OCI-LY1 (cell line): Measurements from ENCODE around the gene ZNF274.

Source experiments
- H2AFZ ChIP-seq: fragments of 200-600 bp; sonication (generic), shearing (Covaris generic); 2 replicates; pipeline ENCODE4 v1.6.0; 2014; ENCODE audit warnings: antibody characterized with exemption, mild to moderate bottlenecking, low read length
- H3F3A ChIP-seq: fragments of 200-600 bp; sonication (generic), shearing (Covaris generic); 2 replicates; pipeline ENCODE4 v1.6.0; 2014; ENCODE audit warnings: mild to moderate bottlenecking, antibody characterized with exemption, low read length, moderate library complexity; ENCODE audit not compliant: insufficient read depth
- H3K27ac ChIP-seq: fragments of 200-600 bp; sonication (generic); 2 replicates; pipeline ENCODE4 v1.5.1; 2014; ENCODE audit warnings: low read length, mixed run types, mild to moderate bottlenecking, low read depth; ENCODE audit not compliant: poor library complexity, severe bottlenecking
- H3K27me3 ChIP-seq: fragments of 200-600 bp; sonication (generic); 2 replicates; pipeline ENCODE4 v1.6.0; 2014; ENCODE audit warnings: antibody characterized with exemption, mild to moderate bottlenecking, low read length, moderate library complexity; ENCODE audit not compliant: insufficient read depth
- H3K36me3 ChIP-seq: fragments of 200-600 bp; sonication (generic); 2 replicates; pipeline ENCODE4 v1.6.1; 2014; ENCODE audit warnings: mild to moderate bottlenecking, antibody characterized with exemption, low read length, moderate library complexity, mixed read lengths; ENCODE audit not compliant: insufficient read depth
- H3K4me1 ChIP-seq: fragments of 200-600 bp; sonication (generic); 2 replicates; pipeline ENCODE4 v1.5.1; 2014; ENCODE audit warnings: mild to moderate bottlenecking, low read length, moderate library complexity; ENCODE audit not compliant: insufficient read depth, severe bottlenecking
- H3K4me2 ChIP-seq: fragments of 200-600 bp; sonication (generic), shearing (Covaris generic); 2 replicates; pipeline ENCODE4 v1.6.1; 2014; ENCODE audit warnings: low read length
- H3K4me3 ChIP-seq: fragments of 200-600 bp; sonication (generic); 2 replicates; pipeline ENCODE4 v1.5.1; 2014; ENCODE audit warnings: low read length, low read depth, mild to moderate bottlenecking, mixed read lengths; ENCODE audit not compliant: poor library complexity, severe bottlenecking
- H3K79me2 ChIP-seq: fragments of 200-600 bp; shearing (Covaris generic); 2 replicates; pipeline ENCODE4 v1.6.1; 2016; ENCODE audit warnings: mixed run types, low read length, mixed read lengths; ENCODE audit not compliant: insufficient read depth
- H3K9ac ChIP-seq: fragments of 200-600 bp; sonication (generic), shearing (Covaris generic); 2 replicates; pipeline ENCODE4 v1.6.1; 2014; ENCODE audit warnings: mild to moderate bottlenecking, low read length, mixed read lengths
- H3K9me2 ChIP-seq: fragments of 200-600 bp; sonication (generic), shearing (Covaris generic); 2 replicates; pipeline ENCODE4 v1.6.1; 2014; ENCODE audit warnings: low read depth, mild to moderate bottlenecking, low read length, mixed read lengths
- H3K9me3 ChIP-seq: fragments of 200-600 bp; shearing (Covaris generic); 2 replicates; pipeline ENCODE4 v1.6.1; 2014; ENCODE audit warnings: low read length, mixed read lengths
- H4K20me1 ChIP-seq: fragments of 200-600 bp; sonication (generic), shearing (Covaris generic); 2 replicates; pipeline ENCODE4 v1.6.0; 2016; ENCODE audit warnings: mild to moderate bottlenecking, low read length; ENCODE audit not compliant: insufficient read depth
- EZH2 ChIP-seq: fragments of 200-600 bp; sonication (generic), shearing (Covaris generic); IDR thresholded peaks from 2 replicates; pipeline ENCODE4 v1.8.0; 2017; ENCODE audit warnings: borderline replicate concordance, mixed run types, mild to moderate bottlenecking, antibody characterized with exemption, low read length, moderate library complexity, mixed read lengths
- TF ChIP-seq, protein P1 (sequence below): fragments of 200-600 bp; sonication (generic), shearing (Covaris generic); IDR thresholded peaks from 2 replicates; pipeline ENCODE4 v1.5.1; 2017; ENCODE audit warnings: mild to moderate bottlenecking, antibody characterized with exemption, low read length, moderate library complexity, mixed read lengths

ZNF274 gene

GRCh38 chr19:58217607-58218391 lies 34.9 kb downstream of the ZNF274 start:
- no peak overlapping the region for H3K4me2 ChIP-seq
- H3K9me3 ChIP-seq, result peaks cover 27% of the 10 kb centered on the region

GRCh38 chr19:58218899-58219298 lies 36.0 kb downstream of the ZNF274 start:
- peaks cover 22% of the 10 kb centered on the region for H3K9me3 ChIP-seq
- no peak overlapping the region for H3K4me3 ChIP-seq
- H3K9me2 ChIP-seq, result no peaks in the 10 kb centered on the region
- no peaks in the 10 kb centered on the region for H3K4me1 ChIP-seq
- H3F3A ChIP-seq, result no peaks in the 10 kb centered on the region
- no peak overlapping the region for H2AFZ ChIP-seq
- no peak overlapping the region for H3K9ac ChIP-seq
- H3K79me2 ChIP-seq, result no peaks in the 10 kb centered on the region
- TF ChIP-seq, protein P1, sequence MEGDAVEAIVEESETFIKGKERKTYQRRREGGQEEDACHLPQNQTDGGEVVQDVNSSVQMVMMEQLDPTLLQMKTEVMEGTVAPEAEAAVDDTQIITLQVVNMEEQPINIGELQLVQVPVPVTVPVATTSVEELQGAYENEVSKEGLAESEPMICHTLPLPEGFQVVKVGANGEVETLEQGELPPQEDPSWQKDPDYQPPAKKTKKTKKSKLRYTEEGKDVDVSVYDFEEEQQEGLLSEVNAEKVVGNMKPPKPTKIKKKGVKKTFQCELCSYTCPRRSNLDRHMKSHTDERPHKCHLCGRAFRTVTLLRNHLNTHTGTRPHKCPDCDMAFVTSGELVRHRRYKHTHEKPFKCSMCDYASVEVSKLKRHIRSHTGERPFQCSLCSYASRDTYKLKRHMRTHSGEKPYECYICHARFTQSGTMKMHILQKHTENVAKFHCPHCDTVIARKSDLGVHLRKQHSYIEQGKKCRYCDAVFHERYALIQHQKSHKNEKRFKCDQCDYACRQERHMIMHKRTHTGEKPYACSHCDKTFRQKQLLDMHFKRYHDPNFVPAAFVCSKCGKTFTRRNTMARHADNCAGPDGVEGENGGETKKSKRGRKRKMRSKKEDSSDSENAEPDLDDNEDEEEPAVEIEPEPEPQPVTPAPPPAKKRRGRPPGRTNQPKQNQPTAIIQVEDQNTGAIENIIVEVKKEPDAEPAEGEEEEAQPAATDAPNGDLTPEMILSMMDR, result peak; percentile 48
- TF ChIP-seq EZH2, result no peak
- H3K4me2 ChIP-seq, result no peak overlapping the region
- no peaks in the 10 kb centered on the region for H4K20me1 ChIP-seq
- H3K36me3 ChIP-seq, result peaks cover 6% of the 10 kb centered on the region
- H3K27me3 ChIP-seq, result no peaks in the 10 kb centered on the region
- H3K27ac ChIP-seq, result no peak overlapping the region

More at GRCh38 chr19:58217607-58218391, 34.9 kb downstream of the ZNF274 start:
- Histone ChIP-seq H3K79me2 (no peaks in the 10 kb centered on the region), H4K20me1 (no peaks in the 10 kb centered on the region), H3K27ac (no peak overlapping the region), H3K9me2 (no peaks in the 10 kb centered on the region), H3K4me1 (no peaks in the 10 kb centered on the region), H3K4me3 (no peak overlapping the region), H2AFZ (no peak overlapping the region), H3K36me3 (peaks cover 17% of the 10 kb centered on the region), H3K9ac (no peak overlapping the region), H3F3A (no peaks in the 10 kb centered on the region), H3K27me3 (no peaks in the 10 kb centered on the region)
- TF ChIP-seq EZH2, result no peak
- TF ChIP-seq, protein P1, result no peak

GRCh38 chr19:58227964-58228584 lies 45.2 kb downstream of the ZNF274 start:
- Histone ChIP-seq H3K9me2 (no peaks in the 10 kb centered on the region), H3K9ac (peak overlapping the region; percentile 82), H3K36me3 (peaks cover 34% of the 10 kb centered on the region), H3K4me2 (peak overlapping the region; percentile 77), H3K27ac (peak overlapping the region; percentile 67), H3K4me3 (peak overlapping the region; percentile 74), H3K4me1 (peaks cover 12% of the 10 kb centered on the region), H3F3A (no peaks in the 10 kb centered on the region), H3K27me3 (no peaks in the 10 kb centered on the region), H3K9me3 (peaks cover 8% of the 10 kb centered on the region), H3K79me2 (no peaks in the 10 kb centered on the region), H4K20me1 (no peaks in the 10 kb centered on the region), H2AFZ (0 out of 2 replicates have a peak overlapping the region, but pooled peaks have one; percentile 29)
- TF ChIP-seq, protein P1, result no peak
- no peak for TF ChIP-seq EZH2
